HG03469 (cell line): ENCODE data around the gene GPN1.
"Not testable (repeated sequence)": the region's sequence is repeated elsewhere in the genome, so short reads cannot be mapped to it uniquely, and the experiment has no call there.

Source experiments
- ATAC-seq: cut with Tn5 transposase; IDR thresholded peaks from one replicate; pipeline ENCODE4 v1.9.1; 2021; ENCODE audit warnings: mild to moderate bottlenecking, moderate library complexity, moderate number of reproducible peaks; ENCODE audit not compliant: unreplicated experiment

GPN1 gene

GRCh38 chr2:27664622-27665363 is 35.9 kb downstream of the GPN1 start:
- ATAC-seq, result no peak

DNA sequence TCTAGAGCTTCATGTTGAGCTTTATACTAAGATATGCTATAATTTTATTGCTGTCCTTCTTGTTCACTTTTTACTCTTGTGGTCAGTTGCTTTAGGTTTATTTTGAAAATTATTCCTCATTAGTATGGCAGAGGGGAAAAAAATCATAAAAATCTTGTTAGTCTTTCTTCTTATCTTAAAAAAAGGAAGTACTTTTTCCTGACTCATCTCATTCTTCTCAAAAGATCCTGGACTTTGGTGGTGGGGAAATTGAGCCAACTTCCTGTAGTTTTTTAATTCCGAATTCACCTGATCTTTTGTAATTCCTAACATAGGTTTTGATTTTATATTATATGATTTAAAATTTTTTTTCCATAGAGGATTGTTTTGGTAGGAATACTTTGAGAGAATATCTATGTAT is 38.6 kb downstream of the GPN1 start:
- ATAC-seq, result no peak

DNA sequence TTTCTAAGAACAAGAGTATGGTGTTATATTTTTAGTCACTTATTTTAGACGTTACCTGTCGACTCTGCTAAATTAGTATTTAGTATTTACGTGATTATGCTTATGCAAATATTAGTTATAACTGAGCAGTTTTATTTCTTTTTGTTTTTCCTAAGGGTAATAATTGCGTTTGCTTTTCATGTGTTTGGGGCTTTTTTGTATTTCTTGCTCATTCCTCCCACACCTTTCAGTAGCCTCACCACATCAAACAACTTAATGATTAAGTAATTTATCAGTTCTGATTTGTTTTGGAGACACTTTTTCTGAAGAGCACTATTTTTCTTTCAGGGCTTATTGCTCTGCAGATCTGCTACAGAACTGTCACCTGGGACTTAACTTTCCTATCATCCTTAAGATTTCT is 42.4 kb downstream of the GPN1 start:
- no peak for ATAC-seq

GRCh38 chr2:27672723-27673486 is 44.1 kb downstream of the GPN1 start:
- no peak for ATAC-seq

GRCh38 chr2:27680571-27680970 is 51.7 kb downstream of the GPN1 start:
- no peak for ATAC-seq

GRCh38 chr2:27681841-27682240 is 53.0 kb downstream of the GPN1 start:
- no peak for ATAC-seq

DNA sequence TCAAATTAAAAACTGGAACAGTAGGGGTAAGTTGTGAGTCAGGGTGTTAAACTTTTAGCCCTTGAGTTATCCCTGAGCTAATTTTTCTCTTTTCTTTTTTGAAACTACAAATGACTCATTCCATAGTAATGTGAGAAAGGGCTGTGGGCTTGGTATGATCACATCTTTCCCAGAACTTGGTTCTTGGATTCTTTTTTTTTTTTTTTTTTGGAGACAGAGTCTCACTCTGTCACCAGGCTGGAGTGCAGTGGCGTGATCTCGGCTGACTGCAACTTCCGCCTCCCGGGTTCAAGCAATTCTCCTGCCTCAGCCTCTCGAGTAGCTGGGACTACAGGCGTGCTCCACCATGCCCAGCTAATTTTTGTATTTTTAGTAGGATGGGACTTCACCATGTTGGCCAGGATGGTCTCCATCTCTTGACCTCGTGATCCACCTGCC is 53.5 kb downstream of the GPN1 start:
- ATAC-seq, result not testable (repeated sequence)

DNA sequence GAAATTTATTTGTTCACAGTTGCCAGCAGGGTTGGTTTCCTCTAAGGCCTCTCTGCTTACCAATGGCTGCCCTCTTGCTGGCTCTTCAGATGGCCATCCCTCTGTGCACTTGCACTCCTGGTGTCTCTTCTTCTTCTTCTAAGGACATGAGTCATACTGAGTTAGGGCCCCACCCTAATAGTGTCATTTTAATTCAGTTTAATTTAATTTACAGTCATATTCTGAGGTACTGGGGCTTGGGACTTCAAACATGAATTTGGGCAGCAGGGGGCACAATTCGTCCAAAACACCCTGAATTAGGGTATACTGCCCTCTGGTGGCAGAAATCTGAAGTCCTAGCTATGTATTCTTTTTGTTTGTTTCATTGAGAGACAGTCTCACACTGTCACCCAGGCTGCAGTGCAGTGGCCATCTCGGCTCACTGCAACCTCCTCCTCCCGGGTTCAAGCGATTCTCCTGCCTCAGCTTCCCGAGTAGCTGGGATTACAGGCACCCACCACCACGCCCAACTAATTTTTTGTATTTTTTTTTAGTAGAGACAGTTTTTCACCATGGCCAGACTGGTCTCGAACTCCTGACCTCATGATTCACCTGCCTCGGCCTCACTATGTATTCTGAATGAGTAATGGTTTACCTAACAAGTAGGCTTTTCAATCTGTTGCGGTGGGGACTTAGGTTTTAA is 54.7 kb downstream of the GPN1 start:
- ATAC-seq, result no peak

DNA sequence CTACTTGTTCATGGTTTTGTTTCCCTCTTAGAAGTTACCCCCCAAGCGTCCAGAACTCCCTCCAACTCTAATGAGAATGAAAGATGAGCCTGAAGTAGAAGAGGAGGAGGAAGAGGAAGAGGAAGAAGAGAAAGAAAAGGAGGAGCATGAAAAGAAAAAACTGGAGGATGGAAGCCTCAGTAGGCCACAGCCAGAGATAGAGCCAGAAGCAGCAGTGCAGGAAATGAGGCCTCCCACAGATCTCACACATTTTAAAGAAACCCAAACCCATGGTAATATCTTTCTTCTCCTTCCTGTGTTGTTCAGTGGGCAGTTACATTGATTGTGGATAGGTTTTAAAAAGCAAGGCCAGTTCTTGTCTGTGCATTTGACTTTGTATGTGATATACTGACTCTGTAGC is 56.2 kb downstream of the GPN1 start:
- ATAC-seq, result not testable (repeated sequence)

DNA sequence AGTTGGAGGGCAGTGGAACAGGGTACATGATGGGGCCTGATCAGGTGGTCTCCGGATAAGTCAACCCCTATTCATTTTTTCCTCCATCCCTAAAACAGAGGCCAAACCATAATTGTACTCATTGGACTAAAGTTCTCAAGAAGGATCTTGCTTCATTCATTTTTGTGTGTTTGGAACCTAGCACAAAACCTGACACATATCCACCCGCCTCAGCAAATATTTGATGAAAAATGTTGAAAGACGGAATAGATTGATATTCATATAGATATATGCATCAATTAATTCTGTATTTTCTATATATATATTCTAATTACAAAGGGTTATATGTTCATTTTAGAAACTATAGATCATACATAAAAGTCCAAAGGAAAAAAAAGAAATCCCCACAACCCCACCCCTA is 56.7 kb downstream of the GPN1 start:
- ATAC-seq, result no peak

GRCh38 chr2:27687232-27687631 is 58.4 kb downstream of the GPN1 start:
- ATAC-seq, result no peak

GRCh38 chr2:27689424-27689823 is 60.6 kb downstream of the GPN1 start:
- no peak for ATAC-seq

DNA sequence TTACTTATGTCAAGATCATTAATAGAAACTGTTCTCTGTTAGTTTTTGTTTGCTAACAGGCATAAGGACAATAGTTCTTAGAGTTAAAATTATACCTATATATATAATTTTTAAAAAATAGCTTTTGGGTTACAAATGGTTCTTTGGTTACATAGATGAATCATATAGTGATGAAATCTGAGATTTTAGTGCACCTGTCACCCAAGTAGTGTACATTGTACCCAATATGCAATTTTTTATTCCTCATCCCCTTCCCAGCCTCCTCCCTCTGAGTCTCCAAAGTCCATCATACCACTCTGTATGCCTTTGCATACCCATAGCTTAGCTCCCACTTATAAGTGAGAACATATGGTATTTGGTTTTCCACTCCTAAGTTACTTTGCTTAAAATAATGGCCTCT is 61.2 kb downstream of the GPN1 start:
- no peak for ATAC-seq

DNA sequence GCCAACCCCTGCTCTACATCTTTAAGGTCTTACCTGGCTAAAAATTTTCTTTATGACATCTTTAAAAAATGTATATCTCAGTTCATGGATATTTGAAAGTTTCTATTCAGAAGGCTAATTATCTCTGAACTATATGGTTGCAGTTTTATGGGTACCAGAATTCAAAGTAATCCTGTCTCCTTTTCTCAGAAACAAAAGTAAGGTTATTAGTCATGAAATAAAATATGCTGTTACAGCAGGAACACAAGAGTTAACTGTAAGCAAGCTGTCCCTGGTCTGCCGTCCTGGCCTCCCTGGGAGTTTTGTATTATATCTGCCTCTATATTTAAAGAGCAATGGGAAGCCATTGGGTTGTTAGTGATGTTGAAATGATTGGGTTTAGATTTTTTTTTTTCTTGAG is 68.8 kb downstream of the GPN1 start:
- ATAC-seq, result no peak
